Neutrophil (primary cell): ENCODE measurements around the gene BDKRB2.

Source experiments
- H3K27ac ChIP-seq: fragments of 200-600 bp; sonication (generic); 2 replicates; pipeline ENCODE4 v1.5.1; 2016; ENCODE audit warnings: mild to moderate bottlenecking, moderate library complexity
- H3K27me3 ChIP-seq: fragments of 200-600 bp; sonication (generic); 2 replicates; pipeline ENCODE4 v1.6.0; 2016; ENCODE audit warnings: mild to moderate bottlenecking
- H3K36me3 ChIP-seq: fragments of 200-600 bp; sonication (generic); 2 replicates; pipeline ENCODE4 v1.5.1; 2017
- H3K4me1 ChIP-seq, 2 experiments: fragments of 200-600 bp in 1 of 2; sonication (generic) in 1 of 2; 1 replicate in 1 of 2; 2 replicates in 1 of 2; pipeline versions ENCODE4 v1.5.1 to v1.6.1; 2013 to 2016; ENCODE audit warnings: low read depth in 1 of 2, low read length in 1 of 2, mild to moderate bottlenecking in 1 of 2, moderate library complexity in 1 of 2; ENCODE audit not compliant: control insufficient read depth in 1 of 2, insufficient read depth in 1 of 2
- H3K4me3 ChIP-seq, 2 experiments: fragments of 200-600 bp in 1 of 2; sonication (generic) in 1 of 2; 1 replicate in 1 of 2; 2 replicates in 1 of 2; pipeline ENCODE4 v1.5.1; 2013 to 2016; ENCODE audit warnings: low read depth in 1 of 2, low read length in 1 of 2, mild to moderate bottlenecking in 1 of 2, moderate library complexity in 1 of 2
- H3K9me3 ChIP-seq: fragments of 200-600 bp; sonication (generic); 2 replicates; pipeline ENCODE4 v1.5.1; 2016
- CTCF ChIP-seq: fragments of 200-600 bp; sonication (generic); IDR thresholded peaks from 2 replicates; pipeline ENCODE4 v1.5.1; 2016; ENCODE audit warnings: antibody characterized with exemption

The BDKRB2 gene

GRCh38 chr14:96245710-96246538 lies 41.3 kb downstream of the BDKRB2 start:
- H3K4me1 ChIP-seq = peaks cover 0 to 8% of the 10 kb centered on the region in 2 experiments
- no peak overlapping the region for H3K27ac ChIP-seq
- no peak for TF ChIP-seq CTCF
- H3K36me3 ChIP-seq = no peaks in the 10 kb centered on the region
- no peaks in the 10 kb centered on the region for H3K9me3 ChIP-seq
- no peak overlapping the region for H3K4me3 ChIP-seq
- no peaks in the 10 kb centered on the region for H3K27me3 ChIP-seq

- no peak for TF ChIP-seq CTCF
- no peak overlapping the region for H3K27ac ChIP-seq
- no peaks in the 10 kb centered on the region for H3K36me3 ChIP-seq
- peaks cover 0 to 8% of the 10 kb centered on the region in 2 experiments for H3K4me1 ChIP-seq
- H3K4me3 ChIP-seq = no peak overlapping the region
- no peaks in the 10 kb centered on the region for H3K27me3 ChIP-seq
- H3K9me3 ChIP-seq = no peaks in the 10 kb centered on the region
Observed at GRCh38 chr14:96246539-96246847, 41.9 kb downstream of the BDKRB2 start.

- TF ChIP-seq CTCF = no peak
- H3K4me1 ChIP-seq = peaks cover 0 to 8% of the 10 kb centered on the region in 2 experiments
Observed at GRCh38 chr14:96247031-96247430, 42.4 kb downstream of the BDKRB2 start.

GRCh38 chr14:96249029-96249428 lies 44.4 kb downstream of the BDKRB2 start:
- TF ChIP-seq CTCF = no peak

More at GRCh38 chr14:96247031-96247430, 42.4 kb downstream of the BDKRB2 start:
- Histone ChIP-seq H3K4me3 (no peak overlapping the region), H3K27ac (no peak overlapping the region), H3K27me3 (no peaks in the 10 kb centered on the region), H3K36me3 (no peaks in the 10 kb centered on the region), H3K9me3 (no peaks in the 10 kb centered on the region)

GRCh38 chr14:96250485-96250884 lies 45.8 kb downstream of the BDKRB2 start:
- H3K9me3 ChIP-seq = no peaks in the 10 kb centered on the region
- no peak for TF ChIP-seq CTCF
- no peaks in the 10 kb centered on the region for H3K36me3 ChIP-seq
- H3K27ac ChIP-seq = no peak overlapping the region
- peaks cover 0 to 8% of the 10 kb centered on the region in 2 experiments for H3K4me1 ChIP-seq
- H3K4me3 ChIP-seq = no peak overlapping the region
- peaks cover 12% of the 10 kb centered on the region for H3K27me3 ChIP-seq

More at GRCh38 chr14:96249029-96249428, 44.4 kb downstream of the BDKRB2 start:
- Histone ChIP-seq H3K4me3 (no peak overlapping the region), H3K9me3 (no peaks in the 10 kb centered on the region), H3K36me3 (no peaks in the 10 kb centered on the region), H3K4me1 (peaks cover 0 to 8% of the 10 kb centered on the region in 2 experiments), H3K27ac (no peak overlapping the region), H3K27me3 (no peaks in the 10 kb centered on the region)
